B cell (primary cell): Measurements from ENCODE around the gene PRSS16. TPM values are rescaled to one million over a fixed set of nuclear protein-coding genes. Genes with fewer than 3 reads are reported as not detected.

Source experiments
- ATAC-seq: fragments of 200-7000 bp; cut with Tn5 transposase; one replicate; pipeline ENCODE4 v1.10.0; 2021; ENCODE audit warnings: low read depth, mild to moderate bottlenecking, moderate number of reproducible peaks, moderate library complexity
- CTCF ChIA-PET: fragments of 350-600 bp; sonication (Branson Sonifier 250); formaldehyde crosslinking; loops from one replicate; lab custom pipeline; 2021; ENCODE audit warnings: antibody characterized with exemption, inconsistent platforms; lab: Charles Lee
- POLR2A ChIA-PET: fragments of 350-600 bp; sonication (Branson Sonifier 250); formaldehyde crosslinking; loops from one replicate; lab custom pipeline; 2021; ENCODE audit warnings: antibody characterized with exemption; lab: Charles Lee
- DNase-seq: peaks from one replicate; pipeline ENCODE4 v3.0.0; 2013
- H2AFZ ChIP-seq: 2 replicates; pipeline ENCODE4 v1.6.1; 2012; ENCODE audit warnings: mild to moderate bottlenecking, low read depth, low read length; ENCODE audit not compliant: insufficient read depth, poor library complexity, severe bottlenecking
- H3K27ac ChIP-seq, 2 donors: 1 replicate in 1 of 2; 2 replicates in 1 of 2; pipeline ENCODE4 v1.5.1; 2012 to 2013; ENCODE audit warnings: low read length in 2 of 2, mild to moderate bottlenecking in 2 of 2, moderate library complexity in 1 of 2
- H3K27me3 ChIP-seq, 4 experiments: fragments of 200-600 bp in 1 of 4; sonication (generic) in 1 of 4; replicated peaks in 1 of 4; 1 replicate in 2 of 4; 2 replicates in 2 of 4; pipeline versions ENCODE4 v1.6.1 to v1.7.0; 2013 to 2016; ENCODE audit warnings: low read length in 3 of 4, mild to moderate bottlenecking in 2 of 4, mixed read lengths in 1 of 4, moderate library complexity in 1 of 4; ENCODE audit not compliant: insufficient read depth in 4 of 4, control insufficient read depth in 3 of 4; ENCODE audit errors: control extremely low read depth in 1 of 4
- H3K36me3 ChIP-seq, 2 experiments: replicated peaks in 1 of 2; 1 replicate in 1 of 2; 2 replicates in 1 of 2; pipeline versions ENCODE4 v1.6.1 to v1.7.1; 2013; ENCODE audit warnings: low read length in 1 of 2; ENCODE audit not compliant: insufficient read depth in 2 of 2, control insufficient read depth in 1 of 2; ENCODE audit errors: control extremely low read depth in 1 of 2, extremely low read depth in 1 of 2
- H3K4me1 ChIP-seq, 2 donors: fragments of 200-600 bp in 1 of 2; sonication (generic) in 1 of 2; 1 replicate in 1 of 2; 2 replicates in 1 of 2; pipeline versions ENCODE4 v1.5.1 to v1.6.1; 2013 to 2017; ENCODE audit warnings: low read length in 2 of 2; ENCODE audit not compliant: control insufficient read depth in 2 of 2, insufficient read depth in 2 of 2
- H3K4me2 ChIP-seq: replicated peaks from 2 replicates; pipeline ENCODE3; 2012; ENCODE audit warnings: mild to moderate bottlenecking, low read depth, low read length; ENCODE audit not compliant: poor library complexity, severe bottlenecking
- H3K4me3 ChIP-seq, 5 experiments: fragments of 200-600 bp in 1 of 5; sonication (generic) in 1 of 5; 1 replicate in 3 of 5; 2 replicates in 2 of 5; pipeline versions ENCODE4 v1.5.1 to v1.7.0; 2011 to 2016; ENCODE audit warnings: low read length in 4 of 5, mild to moderate bottlenecking in 4 of 5, low read depth in 2 of 5, control low read depth in 1 of 5, moderate library complexity in 1 of 5; ENCODE audit not compliant: insufficient read depth in 1 of 5; ENCODE audit errors: control extremely low read depth in 1 of 5, extremely low read depth in 1 of 5
- H3K79me2 ChIP-seq: fragments of 200-600 bp; sonication (generic); one replicate; pipeline ENCODE4 v1.6.0; 2016; ENCODE audit warnings: low read length; ENCODE audit not compliant: control insufficient read depth, insufficient read depth
- H3K9ac ChIP-seq: fragments of 200-600 bp; sonication (generic); 2 replicates; pipeline ENCODE4 v1.6.1; 2017; ENCODE audit warnings: mild to moderate bottlenecking, low read length, moderate library complexity
- H3K9me3 ChIP-seq, 3 donors: one replicate each; pipeline versions ENCODE4 v1.6.1 to v1.7.1; 2013; ENCODE audit warnings: low read length in 2 of 3; ENCODE audit not compliant: control insufficient read depth in 2 of 3, insufficient read depth in 1 of 3; ENCODE audit errors: control extremely low read depth in 1 of 3
- H4K20me1 ChIP-seq: 2 replicates; pipeline ENCODE4 v1.6.0; 2012; ENCODE audit warnings: mild to moderate bottlenecking, low read length; ENCODE audit not compliant: insufficient read depth, control insufficient read depth, poor library complexity, severe bottlenecking
- H3K27ac Mint-ChIP-seq: one replicate; pipeline ENCODE4 v1.8.0; 2021; ENCODE audit warnings: mixed read lengths
- H3K27me3 Mint-ChIP-seq: one replicate; pipeline ENCODE4 v1.8.0; 2021; ENCODE audit warnings: mixed read lengths
- H3K4me1 Mint-ChIP-seq: one replicate; pipeline ENCODE4 v1.8.0; 2021; ENCODE audit warnings: mixed read lengths
- H3K4me3 Mint-ChIP-seq: one replicate; pipeline ENCODE4 v1.8.0; 2021; ENCODE audit warnings: mixed read lengths
- H3K9me3 Mint-ChIP-seq: one replicate; pipeline ENCODE4 v1.8.0; 2022; ENCODE audit warnings: mixed read lengths; ENCODE audit not compliant: insufficient read depth
- EZH2 ChIP-seq: IDR thresholded peaks from 2 replicates; pipeline ENCODE4 v1.6.1; 2012; ENCODE audit warnings: borderline replicate concordance, low read depth, mild to moderate bottlenecking, moderate library complexity, low read length; ENCODE audit not compliant: insufficient read depth, poor library complexity, severe bottlenecking
- WGBS: methylation state at CpG from one replicate; pipeline ENCODE4 v1.1.5; 2013; ENCODE audit warnings: missing lambda C conversion rate; ENCODE audit not compliant: insufficient coverage; 5-methylcytosine and 5-hydroxymethylcytosine counted together
- intact Hi-C: fragments of 100-400 bp; cut with micrococcal nuclease; formaldehyde crosslinking; loops from one replicate; pipeline ENCODE4 v1.10.0; 2022
- polyA plus RNA-seq: library from polyadenylated mRNA; depleted of rRNA; stranded (reverse); fragments of >200 nt; gene quantifications from 2 replicates; pipeline ENCODE4 v1.2.3, GENCODE V29; 2012
- total RNA-seq, 2 donors: library from RNA; stranded (reverse); fragments of 120-200 nt in 1 of 2; gene quantifications; 1 replicate in 1 of 2; 2 replicates in 1 of 2; pipeline versions ENCODE4 v1.2.3 to v1.2.4, GENCODE V29; 2013 to 2022
- TF ChIP-seq, protein P1 (sequence below): fragments of 200-600 bp; IDR thresholded peaks from one replicate; pipeline ENCODE4 v1.8.0; 2022; ENCODE audit warnings: antibody characterized with exemption, mild to moderate bottlenecking

PRSS16 gene
- total and polyA plus RNA-seq, 2 donors (not counting 1 experiment from before 2014, with no cell fraction given): 1.3 to 2.4 TPM

DNA sequence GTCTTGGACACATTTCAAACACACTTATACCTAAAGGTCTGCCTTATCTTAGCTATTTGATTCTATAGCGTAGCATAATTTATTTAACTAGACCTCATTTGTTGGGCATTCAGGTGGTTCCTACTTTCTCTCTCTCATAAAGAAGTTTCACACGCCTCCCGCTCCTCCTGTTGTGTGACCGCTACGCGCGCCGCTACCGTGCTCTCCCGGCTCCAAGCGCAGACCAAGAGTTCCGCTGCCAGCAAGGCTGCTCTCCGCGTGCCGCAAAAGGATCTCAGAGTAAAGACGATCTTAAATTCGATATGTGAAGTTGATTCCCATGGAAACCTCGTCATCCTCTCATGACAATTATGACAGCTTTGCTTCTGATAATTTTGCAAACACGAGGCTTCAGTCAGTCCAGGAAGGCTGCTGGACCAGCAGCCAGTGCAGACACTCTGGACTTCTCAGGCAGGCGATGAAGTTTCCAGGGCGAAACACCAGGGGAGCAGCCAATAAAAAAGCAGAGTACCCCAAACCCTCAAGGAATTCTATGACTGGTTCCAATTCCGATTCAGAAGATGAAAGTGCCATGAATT is 20.4 kb downstream of the PRSS16 start:
- no peaks in the 10 kb centered on the region for H3K36me3 ChIP-seq
- H2AFZ ChIP-seq: no peak overlapping the region
- TF ChIP-seq, protein P1, sequence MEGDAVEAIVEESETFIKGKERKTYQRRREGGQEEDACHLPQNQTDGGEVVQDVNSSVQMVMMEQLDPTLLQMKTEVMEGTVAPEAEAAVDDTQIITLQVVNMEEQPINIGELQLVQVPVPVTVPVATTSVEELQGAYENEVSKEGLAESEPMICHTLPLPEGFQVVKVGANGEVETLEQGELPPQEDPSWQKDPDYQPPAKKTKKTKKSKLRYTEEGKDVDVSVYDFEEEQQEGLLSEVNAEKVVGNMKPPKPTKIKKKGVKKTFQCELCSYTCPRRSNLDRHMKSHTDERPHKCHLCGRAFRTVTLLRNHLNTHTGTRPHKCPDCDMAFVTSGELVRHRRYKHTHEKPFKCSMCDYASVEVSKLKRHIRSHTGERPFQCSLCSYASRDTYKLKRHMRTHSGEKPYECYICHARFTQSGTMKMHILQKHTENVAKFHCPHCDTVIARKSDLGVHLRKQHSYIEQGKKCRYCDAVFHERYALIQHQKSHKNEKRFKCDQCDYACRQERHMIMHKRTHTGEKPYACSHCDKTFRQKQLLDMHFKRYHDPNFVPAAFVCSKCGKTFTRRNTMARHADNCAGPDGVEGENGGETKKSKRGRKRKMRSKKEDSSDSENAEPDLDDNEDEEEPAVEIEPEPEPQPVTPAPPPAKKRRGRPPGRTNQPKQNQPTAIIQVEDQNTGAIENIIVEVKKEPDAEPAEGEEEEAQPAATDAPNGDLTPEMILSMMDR: no peak
- TF ChIP-seq EZH2: no peak
- Mint-ChIP-seq H3K27me3 (peaks cover 56% of the 10 kb centered on the region), H3K4me1 (no peaks in the 10 kb centered on the region), H3K27ac (no peak overlapping the region), H3K4me3 (no peak overlapping the region), H3K9me3 (no peaks in the 10 kb centered on the region)
- DNase-seq: no peak
- H3K9ac ChIP-seq: no peak overlapping the region
- H3K79me2 ChIP-seq: no peaks in the 10 kb centered on the region
- ChIA-PET POLR2A (no interaction called here), CTCF (interaction anchor here (0.5 kb wide), 1 partner anchor 96 kb away, joined by 3 read pairs; no protein-coding TSS in a partner anchor)
- intact Hi-C loops: no loop called here
- H3K4me1 ChIP-seq: no peaks in the 10 kb centered on the region
- H3K27ac ChIP-seq: no peak overlapping the region
- no peak overlapping the region for H3K4me3 ChIP-seq
- no peaks in the 10 kb centered on the region for H4K20me1 ChIP-seq
- H3K27me3 ChIP-seq: peaks cover 0 to 29% (median 22%) of the 10 kb centered on the region in 4 experiments
- no peak for ATAC-seq
- H3K9me3 ChIP-seq: peaks cover 0 to 5% (median 0%) of the 10 kb centered on the region in 3 donors
- H3K4me2 ChIP-seq: no peak overlapping the region
- WGBS: 33% methylated on average over 20 of the region's 22 CpGs

DNA sequence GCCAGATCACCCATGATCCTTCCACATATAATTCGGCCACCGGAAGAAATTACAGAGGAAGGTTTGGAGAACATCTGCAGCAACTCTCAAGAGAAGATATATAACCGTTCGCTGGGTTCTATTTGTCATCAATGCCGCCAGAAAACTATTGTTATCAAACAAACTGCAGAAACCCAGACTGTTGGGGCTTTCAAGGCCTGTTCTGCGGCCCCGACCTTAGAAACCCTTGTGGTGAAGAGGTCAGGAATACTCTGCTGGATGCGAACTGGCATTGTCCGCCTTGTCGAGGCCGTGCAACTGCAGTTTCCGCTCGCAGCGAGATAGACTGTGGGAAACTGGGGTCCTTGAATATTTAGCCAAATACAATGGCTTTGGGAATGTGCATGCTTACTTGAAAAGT is 21.3 kb downstream of the PRSS16 start:
- Histone ChIP-seq H4K20me1 (no peaks in the 10 kb centered on the region), H2AFZ (no peak overlapping the region), H3K79me2 (no peaks in the 10 kb centered on the region), H3K4me3 (no peak overlapping the region), H3K9me3 (peaks cover 0 to 5% (median 0%) of the 10 kb centered on the region in 3 donors), H3K4me1 (no peaks in the 10 kb centered on the region), H3K36me3 (no peaks in the 10 kb centered on the region), H3K27me3 (peaks cover 0 to 36% (median 24%) of the 10 kb centered on the region in 4 experiments), H3K4me2 (no peak overlapping the region), H3K27ac (no peak overlapping the region), H3K9ac (no peak overlapping the region)
- ATAC-seq: no peak
- Mint-ChIP-seq H3K9me3 (no peaks in the 10 kb centered on the region), H3K27ac (no peak overlapping the region), H3K27me3 (peaks cover 56% of the 10 kb centered on the region), H3K4me1 (no peaks in the 10 kb centered on the region), H3K4me3 (no peak overlapping the region)
- ChIA-PET POLR2A (no interaction called here), CTCF (no interaction called here)
- DNase-seq: no peak
- intact Hi-C loops: no loop called here
- TF ChIP-seq, protein P1: no peak
- no peak for TF ChIP-seq EZH2
- whole genome bisulfite sequencing: 91% methylated on average over 5 of the region's 14 CpGs
